HG03066 (cell line): ENCODE results near the gene RP9.

Source experiments
- ATAC-seq: cut with Tn5 transposase; IDR thresholded peaks from one replicate; pipeline ENCODE4 v1.9.1; 2021; ENCODE audit warnings: low read depth; ENCODE audit not compliant: unreplicated experiment

The RP9 gene

GRCh38 chr7:33066771-33067170, 42.4 kb downstream of the RP9 start:
- ATAC-seq, result no peak

- ATAC-seq, result no peak
Measured at GRCh38 chr7:33065981-33066380, 43.2 kb downstream of the RP9 start.

GRCh38 chr7:33062782-33063443, 46.3 kb downstream of the RP9 start:
- ATAC-seq, result peak; percentile 93

- ATAC-seq, result peak; percentile 35
Measured at GRCh38 chr7:33062023-33062781, 47.0 kb downstream of the RP9 start, which contains the start of gene NT5C3A. TSS of gene NT5C3A (minus strand) at chr7:33062776. CDS start at chr7:33062705, 71 bp downstream.

GRCh38 chr7:33061282-33061937, 47.8 kb downstream of the RP9 start:
- no peak for ATAC-seq

GRCh38 chr7:33059635-33060034, 49.6 kb downstream of the RP9 start:
- ATAC-seq, result no peak

- ATAC-seq, result no peak
Measured at GRCh38 chr7:33055158-33055557, 54.0 kb downstream of the RP9 start.

GRCh38 chr7:33054261-33054964, 54.8 kb downstream of the RP9 start:
- ATAC-seq, result no peak

GRCh38 chr7:33053721-33054120, 55.5 kb downstream of the RP9 start:
- no peak for ATAC-seq

- no peak for ATAC-seq
Measured at GRCh38 chr7:33050535-33051318, 58.5 kb downstream of the RP9 start.

- ATAC-seq, result no peak
Measured at GRCh38 chr7:33048704-33049103, 60.5 kb downstream of the RP9 start.

- no peak for ATAC-seq
Measured at GRCh38 chr7:33048257-33048656, 60.9 kb downstream of the RP9 start.

GRCh38 chr7:33044986-33045385, 64.2 kb downstream of the RP9 start:
- peak; percentile 35 for ATAC-seq
